Measurements from ENCODE around the gene OR6J1.

GRCh38 chr14:22613736-22614239, 30.4 kb downstream of the OR6J1 start:
- TF ChIP-seq SUZ12 (IDR thresholded peaks at IDR 0.05; ENCODE audit: extremely low read depth, insufficient read depth, insufficient read length), result no peak
- TF ChIP-seq YY1 (IDR thresholded peaks at IDR 0.05; ENCODE audit: insufficient read depth, insufficient read length), result no peak
